Peyer's patch (tissue), 4 donors: Measurements from ENCODE around the gene TACSTD2. TPM values are rescaled to one million over a fixed set of nuclear protein-coding genes. Genes with fewer than 3 reads are reported as not detected.
"Not testable (repeated sequence)": the region's sequence is repeated elsewhere in the genome, so short reads cannot be mapped to it uniquely, and the experiment has no call there.

Experiments used
- DNase-seq, 3 donors: peaks; one replicate each; pipeline ENCODE4 v3.0.0-alpha.2; 2017 to 2019
- H3K27ac ChIP-seq, 4 donors: fragments of 200-600 bp; sonication (generic); one replicate each; pipeline ENCODE4 v1.5.1; 2016 to 2019
- H3K27me3 ChIP-seq, 2 donors: fragments of 200-600 bp; sonication (generic); one replicate each; pipeline ENCODE4 v1.5.1; 2019
- H3K36me3 ChIP-seq, 3 donors: fragments of 200-600 bp; sonication (generic); one replicate each; pipeline ENCODE4 v1.5.1; 2016 to 2019
- H3K4me1 ChIP-seq, 4 donors: fragments of 200-600 bp; sonication (generic); one replicate each; pipeline ENCODE4 v1.5.1; 2016 to 2019
- H3K4me3 ChIP-seq, 4 donors: fragments of 200-600 bp; sonication (generic); 1 replicate in 3 of 4; 2 replicates in 1 of 4; pipeline ENCODE4 v1.5.1; 2016 to 2019; ENCODE audit warnings: mild to moderate bottlenecking in 1 of 4
- H3K9me3 ChIP-seq, 4 donors: fragments of 200-600 bp; sonication (generic); one replicate each; pipeline ENCODE4 v1.5.1; 2016 to 2019; ENCODE audit warnings: mild to moderate bottlenecking in 1 of 4
- CTCF ChIP-seq, 6 experiments: fragments of 450-650 bp in 4 of 6; fragments of 200-600 bp in 2 of 6; sonication (generic) in 1 of 6; IDR thresholded peaks; one replicate each; pipeline ENCODE4 v1.5.1; 2017 to 2019; ENCODE audit warnings: antibody characterized with exemption in 6 of 6, mild to moderate bottlenecking in 3 of 6, moderate library complexity in 1 of 6
- POLR2A ChIP-seq, 2 donors: fragments of 450-650 bp; IDR thresholded peaks; one replicate each; pipeline ENCODE4 v1.5.1; 2017; ENCODE audit warnings: antibody characterized with exemption in 2 of 2, mild to moderate bottlenecking in 2 of 2, moderate library complexity in 2 of 2
- total RNA-seq, 4 donors: library from RNA; depleted of rRNA; stranded (reverse); fragments of >200 nt; gene quantifications; one replicate each; pipeline ENCODE4 v1.1.0, GENCODE V29; 2016

Gene TACSTD2
- total RNA-seq, 4 donors from 2014 or later = 0.47 to 0.70 TPM; not detected in 2

DNA sequence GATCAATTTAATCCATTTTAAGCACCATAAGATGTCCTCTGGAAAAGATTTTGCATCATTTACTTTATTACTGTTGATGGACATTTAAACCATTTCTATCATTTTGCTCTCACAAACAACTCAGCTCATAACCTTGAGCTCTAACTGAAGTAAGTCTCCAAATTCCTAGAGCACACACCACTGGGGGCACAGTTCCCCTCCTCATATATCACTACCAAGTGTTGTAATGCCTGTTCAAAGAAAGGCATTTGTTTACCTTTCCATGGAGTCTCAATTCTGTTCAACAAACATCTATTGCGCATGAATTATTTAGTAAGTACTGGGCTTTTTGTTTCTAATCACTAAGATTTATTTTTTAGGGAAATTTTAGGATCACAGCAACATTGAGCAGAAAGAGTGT is 21.7 kb downstream of the TACSTD2 start:
- Histone ChIP-seq H3K4me3 (no peak overlapping the region), H3K36me3 (no peaks in the 10 kb centered on the region), H3K9me3 (no peaks in the 10 kb centered on the region), H3K27ac (no peak overlapping the region), H3K27me3 (no peaks in the 10 kb centered on the region), H3K4me1 (no peaks in the 10 kb centered on the region)
- TF ChIP-seq CTCF (IDR thresholded peaks at IDR 0.05) (no peak), POLR2A (IDR thresholded peaks at IDR 0.05) (no peak)
- DNase-seq = no peak

DNA sequence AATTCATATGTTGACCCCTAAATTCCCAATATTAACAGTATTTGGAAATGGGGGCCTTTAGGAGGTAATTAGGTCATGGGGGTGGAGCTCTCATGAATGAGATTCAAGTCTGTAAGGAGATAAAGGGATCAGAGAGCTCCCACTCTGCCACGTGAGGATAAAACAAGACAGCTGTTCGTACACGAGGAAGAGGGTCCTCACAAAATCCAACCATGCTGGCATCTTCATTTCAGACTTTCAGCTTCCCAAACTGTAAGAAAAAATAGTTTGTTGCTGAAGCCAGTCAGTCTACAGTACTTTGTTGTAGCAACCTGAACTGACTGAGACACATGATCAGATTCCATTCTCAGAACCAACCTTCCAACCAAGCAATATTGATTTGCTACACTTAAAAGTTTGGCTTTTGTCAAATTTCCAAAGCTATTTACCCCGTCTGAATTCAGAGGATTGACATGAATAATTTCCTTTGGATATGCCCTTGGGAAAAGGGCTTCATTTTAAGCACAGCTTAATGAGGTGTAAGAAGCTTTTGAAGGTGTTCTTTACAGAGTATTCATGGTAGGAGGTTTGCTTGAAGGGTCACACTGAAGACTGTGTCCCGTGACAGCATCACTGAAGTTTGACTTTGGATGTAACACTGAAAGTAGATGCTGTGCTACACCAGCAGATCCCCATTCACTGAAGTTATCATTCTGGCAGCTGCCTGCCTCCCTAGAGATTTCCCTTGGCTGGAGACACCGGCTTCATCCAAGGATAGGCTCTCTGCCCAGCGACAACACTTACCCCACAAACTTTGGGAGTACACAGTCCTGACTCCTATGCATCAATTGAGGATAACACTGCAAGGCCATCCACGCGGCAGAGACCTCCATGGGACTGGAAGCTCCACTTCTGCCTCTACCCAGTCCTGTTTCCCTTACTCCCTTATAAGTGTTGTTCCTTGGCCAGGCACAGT is 25.6 kb downstream of the TACSTD2 start:
- DNase-seq = no peak
- Histone ChIP-seq H3K27me3 (no peaks in the 10 kb centered on the region), H3K4me1 (no peaks in the 10 kb centered on the region), H3K9me3 (no peaks in the 10 kb centered on the region), H3K27ac (no peak overlapping the region), H3K4me3 (no peak overlapping the region), H3K36me3 (no peaks in the 10 kb centered on the region)
- TF ChIP-seq POLR2A (IDR thresholded peaks at IDR 0.05) = no peak
- TF ChIP-seq CTCF (IDR thresholded peaks at IDR 0.05) = no peak

DNA sequence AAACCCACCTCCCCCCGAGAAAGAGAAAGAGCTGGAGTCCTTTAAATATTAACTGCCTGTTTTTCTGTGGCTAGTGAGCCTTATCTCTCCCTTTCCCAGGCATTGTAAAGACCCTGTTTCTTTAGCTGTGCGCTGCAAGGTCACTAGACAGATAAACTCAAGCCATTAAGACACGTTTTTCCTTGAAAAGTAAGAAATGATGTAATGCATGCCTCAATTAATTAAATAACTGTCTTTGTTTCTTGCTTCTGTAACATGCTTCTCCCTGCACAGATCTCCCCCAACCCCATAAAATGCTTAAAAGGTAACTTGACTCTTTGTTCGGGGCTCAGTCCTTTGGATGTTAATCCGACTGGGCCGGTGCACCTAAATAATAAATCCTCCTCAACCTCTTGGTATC is 27.8 kb downstream of the TACSTD2 start:
- H3K27ac ChIP-seq, H3K27me3 ChIP-seq, H3K36me3 ChIP-seq, H3K4me3 ChIP-seq, H3K9me3 ChIP-seq, DNase-seq: not testable (repeated sequence)
- H3K4me1 ChIP-seq = peaks cover 0 to 10% (median 0%) of the 10 kb centered on the region in 4 donors

- no peak for TF ChIP-seq CTCF (IDR thresholded peaks at IDR 0.05)
- no peak for TF ChIP-seq POLR2A (IDR thresholded peaks at IDR 0.05)
- H3K9me3 ChIP-seq = no peaks in the 10 kb centered on the region
- no peaks in the 10 kb centered on the region for H3K36me3 ChIP-seq
- no peak overlapping the region for H3K4me3 ChIP-seq
- no peak for DNase-seq
- H3K4me1 ChIP-seq = peaks cover 0 to 10% (median 0%) of the 10 kb centered on the region in 4 donors
- H3K27me3 ChIP-seq = no peaks in the 10 kb centered on the region
- no peak overlapping the region for H3K27ac ChIP-seq
Measured at GRCh38 chr1:58548371-58548770, 28.7 kb downstream of the TACSTD2 start.

DNA sequence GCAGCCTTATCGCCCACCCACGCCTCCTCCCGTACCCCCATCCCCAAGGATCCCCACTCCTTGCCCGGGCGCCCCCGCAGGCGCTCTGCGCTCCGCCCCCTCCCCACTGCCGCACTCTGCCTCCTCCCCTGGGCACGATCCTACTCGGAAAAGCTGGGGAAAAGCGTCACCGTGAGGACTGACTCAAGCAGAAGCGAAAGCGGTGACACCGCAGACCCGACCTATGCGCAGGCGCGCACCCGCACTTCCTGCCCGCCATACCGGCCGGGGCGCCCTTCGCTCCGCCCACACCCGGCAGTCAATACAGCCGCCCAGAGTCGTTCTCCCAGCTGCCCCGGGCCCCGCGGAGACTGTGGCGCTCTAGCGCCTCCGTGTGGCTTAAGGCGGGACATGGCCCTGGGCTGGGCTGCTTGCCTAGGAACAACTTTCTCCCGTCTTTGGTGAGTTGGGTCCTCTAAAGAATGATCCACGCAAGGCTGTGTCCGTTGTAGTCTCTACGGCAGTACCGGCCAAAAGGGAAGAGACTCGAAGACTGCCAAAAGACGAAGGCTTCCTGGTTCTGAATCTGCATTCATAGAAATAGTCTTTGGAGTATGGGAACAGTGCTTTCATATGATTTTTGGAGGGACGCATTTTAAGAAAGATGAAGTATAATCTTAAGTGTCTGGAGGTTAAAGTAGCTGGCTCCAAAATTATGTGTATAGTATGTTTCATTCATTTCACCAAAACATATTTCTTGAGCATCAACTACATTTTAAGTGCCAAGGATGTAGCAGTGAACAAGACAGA is 30.3 kb downstream of the TACSTD2 start, which contains the start of gene OMA1:
OMA1 (minus strand) TSS at position 207 of the 789 bp plus-strand sequence. CDS start 7,432 bp downstream, outside the sequence.
- TF ChIP-seq POLR2A (IDR thresholded peaks at IDR 0.05) (peak; percentile 78 to 93), CTCF (IDR thresholded peaks at IDR 0.05) (peak; percentile 89 to 99 (median 97))
- peak; percentile 93 to 98 (median 98) for DNase-seq
- Histone ChIP-seq H3K4me3 (peak within 1 kb of the TSS; percentile 83 to 90 (median 86)), H3K9me3 (no peaks in the 10 kb centered on the region), H3K27ac (peak within 1 kb of the TSS; percentile 98 to 100 (median 99)), H3K27me3 (no peaks in the 10 kb centered on the region), H3K36me3 (no peaks in the 10 kb centered on the region), H3K4me1 (peaks cover 0 to 10% (median 0%) of the 10 kb centered on the region in 4 donors)
